Small intestine (tissue), 16 donors: ENCODE data around the gene MRPS35. TPM values are rescaled to one million over a fixed set of nuclear protein-coding genes. Genes with fewer than 3 reads are reported as not detected.
A peak's percentile ranks its signal among the peaks of the same experiment; 100 is the strongest.

Experiments used
- DNase-seq, 2 donors: peaks; one replicate each; pipeline versions ENCODE4 v3.0.0 to v3.0.0-alpha.2; 2013
- FAIRE-seq: peaks from 2 replicates; lab custom pipeline; 2012; peaks lifted over from hg19 to GRCh38; lab: Jason Lieb, UNC
- H3K27ac ChIP-seq, 3 donors: one replicate each; pipeline ENCODE4 v1.5.1; 2013; ENCODE audit warnings: low read length in 2 of 3, mild to moderate bottlenecking in 2 of 3, control low read depth in 1 of 3, inconsistent platforms in 1 of 3, low read depth in 1 of 3, moderate library complexity in 1 of 3
- H3K27me3 ChIP-seq, 3 donors: one replicate each; pipeline ENCODE4 v1.6.1; 2013; ENCODE audit warnings: low read length in 3 of 3, inconsistent platforms in 1 of 3; ENCODE audit not compliant: control insufficient read depth in 3 of 3, insufficient read depth in 3 of 3
- H3K36me3 ChIP-seq, 3 donors: one replicate each; pipeline ENCODE4 v1.6.1; 2013; ENCODE audit warnings: low read length in 3 of 3, inconsistent platforms in 1 of 3, low read depth in 1 of 3, mild to moderate bottlenecking in 1 of 3, moderate library complexity in 1 of 3; ENCODE audit not compliant: control insufficient read depth in 3 of 3, insufficient read depth in 2 of 3
- H3K4me1 ChIP-seq, 3 donors: one replicate each; pipeline ENCODE4 v1.6.1; 2013; ENCODE audit warnings: low read length in 2 of 3, inconsistent platforms in 1 of 3, low read depth in 1 of 3, mild to moderate bottlenecking in 1 of 3, moderate library complexity in 1 of 3; ENCODE audit not compliant: control insufficient read depth in 3 of 3, insufficient read depth in 2 of 3
- H3K4me3 ChIP-seq, 3 donors: one replicate each; pipeline ENCODE4 v1.5.1; 2013; ENCODE audit warnings: low read length in 3 of 3, control low read depth in 1 of 3, inconsistent platforms in 1 of 3, low read depth in 1 of 3, mild to moderate bottlenecking in 1 of 3, moderate library complexity in 1 of 3
- H3K9me3 ChIP-seq, 2 donors: one replicate each; pipeline ENCODE4 v1.6.1; 2013; ENCODE audit warnings: low read depth in 1 of 2, low read length in 1 of 2; ENCODE audit not compliant: control insufficient read depth in 2 of 2, insufficient read depth in 1 of 2
- WGBS, 3 donors: extraction: QIAGEN DNeasy Blood & Tissue Kit; methylation state at CpG; one replicate each; pipeline ENCODE4 v1.1.7; 2013; 5-methylcytosine and 5-hydroxymethylcytosine counted together
- long read RNA-seq, 10 donors: transcript quantifications; one replicate each; lab custom pipeline, GENCODE V29; 2026
- polyA plus RNA-seq, 4 donors: library from polyadenylated mRNA; stranded (reverse) in 3 of 4; unstranded in 1 of 4; fragments of 200-250 nt in 3 of 4; fragments of 120-200 nt in 1 of 4; gene quantifications; one replicate each; pipeline versions ENCODE4 v1.2.1 to v1.2.3, GENCODE V29; 2013
- donor health status: healthy with polysubstance abuse.
- donor health status: control.
- donor health status: control.
- donor health status: Bipolar disorder and iron deficiency.
- donor health status: healthy.

Gene MRPS35
- 10 to 100 TPM; 45.1 to 84.2 (median 66.1) TPM for polyA plus RNA-seq
- long read RNA-seq, donor 1, transcript MRPS35-201 (8 exons, 1,888 nt) = major isoform, 85 of 101 reads
- long read RNA-seq, donor 1, partial matches to known transcripts = 12 of 101 reads
- long read RNA-seq, donor 1, other reads (novel, unspliced or antisense) = 0 of 101 reads
- long read RNA-seq, donor 2, transcript MRPS35-201 (8 exons, 1,888 nt) = major isoform, 17 of 17 reads
- long read RNA-seq, donor 2, partial matches to known transcripts = 0 of 17 reads
- long read RNA-seq, donor 2, other reads (novel, unspliced or antisense) = 0 of 17 reads
- long read RNA-seq, donor 3, transcript MRPS35-201 (8 exons, 1,888 nt) = major isoform, 22 of 28 reads
- long read RNA-seq, donor 3, partial matches to known transcripts = 6 of 28 reads
- long read RNA-seq, donor 3, other reads (novel, unspliced or antisense) = 0 of 28 reads
- long read RNA-seq, donor 4, partial matches to known transcripts = 0 of 3 reads
- long read RNA-seq, donor 4, other reads (novel, unspliced or antisense) = 0 of 3 reads
- long read RNA-seq, donor 5, partial matches to known transcripts = 22 of 25 reads
- long read RNA-seq, donor 5, other reads (novel, unspliced or antisense) = 0 of 25 reads
- long read RNA-seq, donor 6, transcript MRPS35-201 (8 exons, 1,888 nt) = major isoform, 31 of 65 reads
- long read RNA-seq, donor 6, partial matches to known transcripts = 34 of 65 reads
- long read RNA-seq, donor 6, other reads (novel, unspliced or antisense) = 0 of 65 reads
- long read RNA-seq, donor 7 = 0 reads
- long read RNA-seq, donor 8, partial matches to known transcripts = 0 of 3 reads
- long read RNA-seq, donor 8, other reads (novel, unspliced or antisense) = 0 of 3 reads
- long read RNA-seq, donor 9, partial matches to known transcripts = 0 of 3 reads
- long read RNA-seq, donor 9, other reads (novel, unspliced or antisense) = 0 of 3 reads
- long read RNA-seq, donor 10, transcript MRPS35-201 (8 exons, 1,888 nt) = major isoform, 22 of 59 reads
- long read RNA-seq, donor 10, partial matches to known transcripts = 34 of 59 reads
- long read RNA-seq, donor 10, other reads (novel, unspliced or antisense) = 0 of 59 reads

DNA sequence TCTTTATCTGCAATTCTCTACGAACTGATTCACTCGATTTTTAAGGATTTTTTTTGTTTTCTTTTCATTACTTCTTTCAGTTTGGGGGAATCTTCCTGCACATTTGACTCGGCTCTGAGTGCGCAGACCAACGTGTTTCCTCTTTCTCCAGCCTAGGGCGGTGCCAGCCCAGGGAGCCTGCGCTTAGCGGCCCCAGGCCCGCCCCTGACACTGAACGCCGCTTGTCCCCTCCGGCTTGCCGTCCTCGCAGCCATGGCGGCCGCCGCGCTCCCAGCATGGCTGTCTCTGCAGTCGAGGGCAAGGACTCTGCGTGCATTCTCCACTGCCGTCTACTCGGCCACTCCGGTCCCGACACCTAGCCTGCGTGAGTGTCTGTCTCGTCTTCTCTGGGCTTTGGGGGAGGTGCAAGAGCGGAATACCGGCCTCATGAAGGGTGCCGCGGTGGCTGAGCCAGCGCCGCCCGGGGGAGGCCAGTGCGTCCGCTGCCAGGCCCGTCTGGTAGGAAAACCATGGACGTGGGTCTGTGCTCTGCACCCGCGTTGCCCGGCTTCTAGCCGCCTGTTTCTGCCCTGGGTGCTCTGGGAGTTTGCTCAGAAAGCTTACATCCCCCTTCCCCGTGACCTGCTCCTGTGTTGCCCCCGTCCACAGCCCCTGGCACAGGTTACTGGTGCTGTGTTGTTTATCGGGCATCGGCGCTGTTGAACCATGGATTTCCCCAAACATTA lies at the start of gene MRPS35:
Gene MRPS35, plus strand, starts transcription at position 241 of the 725 bp plus-strand sequence. Its CDS starts 12 bp downstream, at position 253.
- 0 to 1% (median 0%) methylated on average over 45 to 46 of the region's 46 CpGs for WGBS, 3 donors
- no peak for FAIRE-seq
- peak within 1 kb of the TSS; percentile 66 to 86 (median 68) for H3K27ac ChIP-seq
- H3K4me3 ChIP-seq = peak within 1 kb of the TSS; percentile 81 to 90 (median 87)
- peaks cover 3 to 6% (median 5%) of the 10 kb centered on the region in 3 donors for H3K4me1 ChIP-seq
- no peaks in the 10 kb centered on the region for H3K27me3 ChIP-seq
- peak; percentile 91 to 97 for DNase-seq
- no peaks in the 10 kb centered on the region for H3K9me3 ChIP-seq
- peaks cover 0 to 11% (median 0%) of the 10 kb centered on the region in 3 donors for H3K36me3 ChIP-seq

DNA sequence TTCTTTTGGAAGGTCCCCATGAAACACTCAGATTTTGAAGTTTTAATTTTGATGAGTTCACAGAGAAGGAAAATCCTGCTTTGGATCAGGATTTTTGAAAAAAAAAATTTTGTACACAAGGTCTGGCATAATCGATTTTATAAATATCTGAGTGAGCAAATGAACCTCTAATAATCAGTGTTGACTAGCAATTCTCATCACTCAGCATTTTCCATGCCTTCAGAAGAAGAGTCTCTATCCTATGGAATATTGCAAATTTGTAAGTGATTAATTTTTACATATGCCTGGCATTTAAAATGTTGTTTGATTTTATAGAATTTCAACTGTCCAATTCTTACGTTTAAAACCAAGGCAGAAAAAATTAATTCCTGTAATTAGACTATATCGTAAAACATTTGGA lies 44.9 kb upstream of the MRPS35 start:
- WGBS, 3 donors = 75 to 86% (median 79%) methylated on average over 3 of the region's 3 CpGs
- no peaks in the 10 kb centered on the region for H3K4me1 ChIP-seq
- FAIRE-seq (no peak), DNase-seq (no peak)
- H3K27me3 ChIP-seq = no peaks in the 10 kb centered on the region
- H3K27ac ChIP-seq = no peak overlapping the region
- H3K9me3 ChIP-seq = no peaks in the 10 kb centered on the region
- peaks cover 8 to 35% (median 10%) of the 10 kb centered on the region in 3 donors for H3K36me3 ChIP-seq
- H3K4me3 ChIP-seq = no peak overlapping the region

DNA sequence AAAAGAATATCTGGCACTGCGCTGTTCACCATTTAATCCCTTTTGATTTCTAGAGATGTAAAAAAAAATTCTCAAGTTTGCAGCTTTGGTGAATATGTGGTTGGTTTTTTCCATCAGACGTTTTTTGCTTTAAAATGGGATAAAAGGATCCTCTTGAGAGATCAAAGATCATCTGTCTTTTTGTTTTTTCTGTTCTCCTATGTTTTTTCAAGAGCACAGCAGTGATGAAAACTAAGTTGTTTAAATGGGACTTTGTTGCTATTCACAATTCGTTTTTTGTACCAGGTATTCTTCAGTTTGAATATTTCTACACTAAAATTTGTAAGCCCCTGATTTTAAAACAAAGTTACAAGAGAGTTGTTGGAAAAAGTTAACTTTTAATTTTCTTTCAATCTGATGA lies 44.1 kb upstream of the MRPS35 start:
- DNase-seq (no peak), FAIRE-seq (no peak)
- no peaks in the 10 kb centered on the region for H3K27me3 ChIP-seq
- H3K36me3 ChIP-seq = peaks cover 2 to 28% (median 10%) of the 10 kb centered on the region in 3 donors
- H3K9me3 ChIP-seq = no peaks in the 10 kb centered on the region
- H3K4me3 ChIP-seq = no peak overlapping the region
- H3K4me1 ChIP-seq = no peaks in the 10 kb centered on the region
- H3K27ac ChIP-seq = no peak overlapping the region
- WGBS, 3 donors = 48 to 52% (median 51%) methylated on average over 3 of the region's 3 CpGs

DNA sequence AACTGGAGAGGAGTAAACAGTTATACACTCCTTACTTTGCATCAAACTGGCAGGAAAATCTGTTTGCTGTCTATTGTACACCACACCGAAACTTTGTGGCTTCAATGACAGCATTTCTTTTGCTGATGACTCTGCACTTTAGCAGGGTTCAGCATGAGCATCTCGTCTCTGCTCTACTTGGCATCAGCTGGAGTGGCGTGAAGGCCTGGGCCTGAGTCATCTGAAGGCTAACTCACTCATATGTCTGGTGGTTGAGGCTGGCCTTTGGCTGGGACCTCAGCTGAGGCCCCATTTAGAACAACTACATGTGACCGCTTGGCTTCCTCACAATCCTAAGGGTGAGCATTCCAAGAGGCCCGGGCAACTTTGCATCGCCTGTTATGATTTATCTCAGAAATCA lies 43.1 kb upstream of the MRPS35 start:
- no peak for DNase-seq
- no peak overlapping the region for H3K4me3 ChIP-seq
- H3K4me1 ChIP-seq = no peaks in the 10 kb centered on the region
- WGBS, 3 donors = 87 to 95% (median 90%) methylated on average over 6 of the region's 6 CpGs
- H3K27me3 ChIP-seq = no peaks in the 10 kb centered on the region
- H3K27ac ChIP-seq = no peak overlapping the region
- peaks cover 2 to 29% (median 10%) of the 10 kb centered on the region in 3 donors for H3K36me3 ChIP-seq
- no peaks in the 10 kb centered on the region for H3K9me3 ChIP-seq
- FAIRE-seq = no peak

DNA sequence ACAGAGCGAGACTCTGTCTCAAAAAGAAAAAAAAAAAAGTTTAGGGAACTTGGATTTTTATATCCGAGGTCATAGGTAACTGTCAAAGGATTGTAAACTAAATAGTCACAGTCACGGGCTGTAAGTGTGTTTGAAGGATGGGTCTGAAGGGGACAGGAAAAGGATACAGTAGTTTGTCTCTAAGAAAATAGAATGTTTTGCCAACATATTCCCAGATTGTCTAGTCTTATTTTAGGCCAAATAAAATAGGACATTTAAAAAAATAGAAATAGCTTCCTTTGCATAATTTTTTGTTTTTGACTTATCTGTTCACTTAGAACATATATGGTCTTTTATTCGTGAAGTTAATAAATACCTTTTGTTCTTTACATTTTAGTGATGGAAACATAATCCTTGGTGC lies 38.6 kb upstream of the MRPS35 start:
- no peak for FAIRE-seq
- no peaks in the 10 kb centered on the region for H3K27me3 ChIP-seq
- no peak overlapping the region for H3K4me3 ChIP-seq
- no peak for DNase-seq
- WGBS, 3 donors = 79 to 91% (median 89%) methylated on average over 4 of the region's 4 CpGs
- H3K27ac ChIP-seq = no peak overlapping the region
- H3K4me1 ChIP-seq = no peaks in the 10 kb centered on the region
- H3K36me3 ChIP-seq = peaks cover 2 to 24% (median 6%) of the 10 kb centered on the region in 3 donors
- no peaks in the 10 kb centered on the region for H3K9me3 ChIP-seq

DNA sequence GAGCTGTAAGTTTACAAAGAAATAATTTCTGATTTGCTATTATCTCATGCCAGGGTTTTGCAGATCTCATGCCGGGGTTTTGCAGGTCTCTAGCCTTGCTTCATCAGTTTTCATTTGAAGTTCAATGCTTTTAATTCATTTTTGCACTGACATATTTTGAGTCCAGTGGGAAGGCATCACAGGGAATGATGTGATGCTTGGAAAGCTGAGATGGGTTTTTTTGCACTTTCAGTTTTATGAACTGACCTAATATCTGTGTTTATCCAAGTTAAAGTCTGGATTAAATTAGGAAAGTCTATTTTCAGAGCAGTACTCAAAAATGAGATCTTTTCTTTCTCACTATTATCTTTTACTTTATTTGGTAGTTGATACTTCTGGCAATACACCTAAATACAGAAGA lies 38.0 kb upstream of the MRPS35 start:
- WGBS, 3 donors = 84 to 94% (median 86%) methylated on average over 1 of the region's 1 CpG
- peaks cover under 1 to 24% (median 2%) of the 10 kb centered on the region in 3 donors for H3K36me3 ChIP-seq
- no peaks in the 10 kb centered on the region for H3K27me3 ChIP-seq
- H3K4me1 ChIP-seq = no peaks in the 10 kb centered on the region
- H3K9me3 ChIP-seq = no peaks in the 10 kb centered on the region
- DNase-seq = no peak
- FAIRE-seq = no peak
- no peak overlapping the region for H3K27ac ChIP-seq
- no peak overlapping the region for H3K4me3 ChIP-seq

DNA sequence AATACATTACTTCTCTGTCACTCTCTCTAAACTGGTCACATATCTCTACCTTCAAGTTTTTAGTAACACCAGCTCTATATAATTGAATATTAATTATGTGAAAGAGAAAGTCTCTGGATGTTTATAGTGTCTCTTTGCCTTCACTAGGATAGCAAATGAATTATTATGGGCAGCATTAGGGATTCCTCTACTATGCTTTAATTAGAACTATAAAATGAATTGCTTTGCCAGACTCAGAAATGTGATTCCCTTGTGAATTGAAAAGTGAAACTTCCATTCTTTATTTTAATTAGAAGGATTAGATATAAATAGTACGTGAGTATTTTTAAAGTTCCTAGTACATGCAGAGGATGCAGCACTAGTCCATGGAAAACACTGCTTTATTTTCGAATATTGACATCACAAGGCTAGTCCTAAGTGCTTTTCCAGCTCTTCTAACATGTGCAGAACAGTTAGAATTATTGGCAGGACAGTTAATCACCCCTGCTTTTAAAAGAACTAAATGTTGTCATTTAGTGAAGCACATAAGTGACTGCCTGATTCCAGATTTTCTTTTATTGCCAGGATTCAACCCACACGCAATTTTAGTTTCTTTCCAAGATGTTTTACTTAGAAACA lies 37.4 kb upstream of the MRPS35 start:
- 52 to 85% (median 70%) methylated on average over 3 of the region's 3 CpGs for WGBS, 3 donors
- Histone ChIP-seq H3K4me1 (no peaks in the 10 kb centered on the region), H3K9me3 (no peaks in the 10 kb centered on the region), H3K27me3 (no peaks in the 10 kb centered on the region), H3K27ac (no peak overlapping the region), H3K4me3 (no peak overlapping the region), H3K36me3 (peaks cover 0 to 18% (median 0%) of the 10 kb centered on the region in 3 donors)
- DNase-seq (no peak), FAIRE-seq (no peak)
